ENCODE data around the gene ARHGEF40. TPM values are rescaled to one million over a fixed set of nuclear protein-coding genes. Genes with fewer than 3 reads are reported as not detected.

ARHGEF40 gene
- total RNA-seq, 1 experiment from 2014 or later, result 71.4 TPM

- Histone ChIP-seq H3K23me2 (ENCODE audit: insufficient read length, low read depth, low read length, poor library complexity, severe bottlenecking) (peaks cover 12% of the 10 kb centered on the region), H4K20me1 (ENCODE audit: control insufficient read depth, insufficient read depth, insufficient read length) (no peaks in the 10 kb centered on the region), H3K9me3 (ENCODE audit: control insufficient read depth, low read depth, low read length) (no peaks in the 10 kb centered on the region), H2BK5ac (ENCODE audit: insufficient read length, low read length) (no peak overlapping the region), H3K79me1 (ENCODE audit: insufficient read depth, low read depth, low read length, poor library complexity, severe bottlenecking) (no peaks in the 10 kb centered on the region), H2BK120ac (ENCODE audit: low read depth, low read length, poor library complexity, severe bottlenecking) (no peak overlapping the region), H2AK5ac (ENCODE audit: insufficient read length, low read length) (no peak overlapping the region), H4K5ac (ENCODE audit: insufficient read length, low read depth, low read length) (no peak overlapping the region), H3K4me2 (ENCODE audit: insufficient read depth, insufficient read length, low read length) (peak overlapping the region; percentile 76), H3K27ac (ENCODE audit: insufficient read length, low read depth, low read length) (no peak overlapping the region), H3K56ac (ENCODE audit: insufficient read length, low read depth, low read length) (no peak overlapping the region), H4K8ac (replicated peaks; ENCODE audit: insufficient read length, low read depth, low read length) (no peak overlapping the region), H3K23ac (ENCODE audit: insufficient read length, low read depth, low read length) (no peak overlapping the region), H2BK12ac (ENCODE audit: insufficient read length, low read depth, low read length) (no peak overlapping the region), H3K14ac (ENCODE audit: insufficient read depth, low read length) (peak overlapping the region; percentile 48; the same call in 1 of the 2 replicates), H3K27me3 (ENCODE audit: insufficient read depth, low read length) (peaks cover 8% of the 10 kb centered on the region; the same call in 1 of the 2 replicates), H2AFZ (ENCODE audit: low read length) (no peak overlapping the region), H2BK15ac (ENCODE audit: low read depth, low read length) (no peak overlapping the region), H3T11ph (ENCODE audit: low read length) (no peak overlapping the region), H3K18ac (ENCODE audit: insufficient read length, low read depth, low read length) (peak overlapping the region; percentile 24), H3K79me2 (ENCODE audit: insufficient read depth, low read length) (no peaks in the 10 kb centered on the region), H3K9ac (ENCODE audit: extremely low read depth, insufficient read length, low read length) (no peak overlapping the region), H2BK20ac (ENCODE audit: low read depth, low read length, poor library complexity, severe bottlenecking) (no peak overlapping the region), H3K4me1 (ENCODE audit: insufficient read depth, low read length) (peaks cover 4% of the 10 kb centered on the region; the same call in 1 of the 2 replicates), H3K4ac (ENCODE audit: low read depth, low read length) (no peak overlapping the region), H4K91ac (ENCODE audit: insufficient read length, low read depth, low read length) (no peak overlapping the region)
- no CpG with 5 or more reads among the region's 7 CpGs for WGBS (ENCODE audit: extremely low coverage, insufficient read length, low lambda C conversion rate)
- no peak for DNase-seq
- Mint-ChIP-seq H3K27ac (peak overlapping the region in 1 of 3 experiments; percentile 93; a peak in 3 of 7 replicates), H3K9me3 (no peaks in the 10 kb centered on the region), H3K27me3 (ENCODE audit: low read depth) (peaks cover 65% of the 10 kb centered on the region), H3K36me3 (ENCODE audit: insufficient read depth in 1 of 3, low read depth in 3 of 3) (peaks cover 2 to 6% (median 3%) of the 10 kb centered on the region in 3 experiments; a peak in 3 of 7 replicates), H3K4me3 (peak overlapping the region; percentile 81 to 96), H3K4me1 (peaks cover 35 to 41% of the 10 kb centered on the region in 2 experiments)
- no peak for TF ChIP-seq CTCF (conservative IDR thresholded peaks at IDR 0.05)
These were observed 43.7 kb upstream of the ARHGEF40 start for GRCh38 chr14:21026274-21026987.
